MM.1S (cell line): ENCODE measurements around the gene TEK.

Source experiments
- CTCF ChIP-seq: fragments of 300-600 bp; sonication (generic); IDR thresholded peaks from 2 replicates; pipeline ENCODE4 v1.5.1; 2016; ENCODE audit warnings: antibody characterized with exemption, low read length, mixed read lengths
- EZH2 ChIP-seq: fragments of 300-600 bp; sonication (generic); optimal IDR thresholded peaks from 2 replicates; pipeline ENCODE3; 2017; ENCODE audit warnings: low read depth, mild to moderate bottlenecking, antibody characterized with exemption, low read length, mixed read lengths
- EZH2phosphoT487 ChIP-seq: fragments of 300-600 bp; sonication (generic); IDR thresholded peaks from 2 replicates; pipeline ENCODE4 v1.6.1; 2018; ENCODE audit warnings: antibody characterized with exemption, low read length

- TF ChIP-seq CTCF, result no peak
- TF ChIP-seq EZH2, result no peak
- TF ChIP-seq EZH2phosphoT487, result no peak
These were observed 23.6 kb upstream of the TEK start for GRCh38 chr9:27085456-27085855.
